ENCODE measurements around the gene PHTF2. TPM values are rescaled to one million over a fixed set of nuclear protein-coding genes. Genes with fewer than 3 reads are reported as not detected.

The PHTF2 gene
- total and polyA plus RNA-seq, 8 donors = 16.2 to 40.8 (median 30.5) TPM

DNA sequence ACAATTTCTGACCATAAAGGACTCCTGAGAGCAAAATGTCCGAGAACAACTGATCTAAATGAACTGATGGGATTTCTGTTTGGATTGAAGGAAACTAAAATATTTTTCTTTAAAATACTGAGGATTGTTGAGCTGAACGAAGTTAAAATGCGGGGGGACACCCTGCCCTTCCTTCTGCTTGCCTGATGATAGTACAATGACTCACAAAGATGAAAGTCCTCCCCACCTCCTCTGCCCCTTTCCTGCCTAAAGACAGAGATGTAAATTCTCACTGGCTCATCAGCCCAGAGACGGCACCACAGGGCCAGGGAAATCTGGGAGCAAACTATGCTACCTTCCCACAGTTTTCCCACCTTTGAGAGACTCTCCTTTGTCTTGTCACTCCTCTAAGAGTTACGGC, 180.6 kb downstream of the PHTF2 start:
- TF ChIP-seq, protein P1, sequence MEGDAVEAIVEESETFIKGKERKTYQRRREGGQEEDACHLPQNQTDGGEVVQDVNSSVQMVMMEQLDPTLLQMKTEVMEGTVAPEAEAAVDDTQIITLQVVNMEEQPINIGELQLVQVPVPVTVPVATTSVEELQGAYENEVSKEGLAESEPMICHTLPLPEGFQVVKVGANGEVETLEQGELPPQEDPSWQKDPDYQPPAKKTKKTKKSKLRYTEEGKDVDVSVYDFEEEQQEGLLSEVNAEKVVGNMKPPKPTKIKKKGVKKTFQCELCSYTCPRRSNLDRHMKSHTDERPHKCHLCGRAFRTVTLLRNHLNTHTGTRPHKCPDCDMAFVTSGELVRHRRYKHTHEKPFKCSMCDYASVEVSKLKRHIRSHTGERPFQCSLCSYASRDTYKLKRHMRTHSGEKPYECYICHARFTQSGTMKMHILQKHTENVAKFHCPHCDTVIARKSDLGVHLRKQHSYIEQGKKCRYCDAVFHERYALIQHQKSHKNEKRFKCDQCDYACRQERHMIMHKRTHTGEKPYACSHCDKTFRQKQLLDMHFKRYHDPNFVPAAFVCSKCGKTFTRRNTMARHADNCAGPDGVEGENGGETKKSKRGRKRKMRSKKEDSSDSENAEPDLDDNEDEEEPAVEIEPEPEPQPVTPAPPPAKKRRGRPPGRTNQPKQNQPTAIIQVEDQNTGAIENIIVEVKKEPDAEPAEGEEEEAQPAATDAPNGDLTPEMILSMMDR (IDR thresholded peaks at IDR 0.05) = no peak
- ATAC-seq (no peak), DNase-seq (no peak)
- Histone ChIP-seq H3K27ac (no peak overlapping the region), H3K36me3 (no peaks in the 10 kb centered on the region), H3K4me1 (no peaks in the 10 kb centered on the region), H3K9me3 (no peaks in the 10 kb centered on the region), H3K4me3 (no peak overlapping the region), H3K27me3 (no peaks in the 10 kb centered on the region)
- intact Hi-C loops (cut with DNase I) = no loop called here

DNA sequence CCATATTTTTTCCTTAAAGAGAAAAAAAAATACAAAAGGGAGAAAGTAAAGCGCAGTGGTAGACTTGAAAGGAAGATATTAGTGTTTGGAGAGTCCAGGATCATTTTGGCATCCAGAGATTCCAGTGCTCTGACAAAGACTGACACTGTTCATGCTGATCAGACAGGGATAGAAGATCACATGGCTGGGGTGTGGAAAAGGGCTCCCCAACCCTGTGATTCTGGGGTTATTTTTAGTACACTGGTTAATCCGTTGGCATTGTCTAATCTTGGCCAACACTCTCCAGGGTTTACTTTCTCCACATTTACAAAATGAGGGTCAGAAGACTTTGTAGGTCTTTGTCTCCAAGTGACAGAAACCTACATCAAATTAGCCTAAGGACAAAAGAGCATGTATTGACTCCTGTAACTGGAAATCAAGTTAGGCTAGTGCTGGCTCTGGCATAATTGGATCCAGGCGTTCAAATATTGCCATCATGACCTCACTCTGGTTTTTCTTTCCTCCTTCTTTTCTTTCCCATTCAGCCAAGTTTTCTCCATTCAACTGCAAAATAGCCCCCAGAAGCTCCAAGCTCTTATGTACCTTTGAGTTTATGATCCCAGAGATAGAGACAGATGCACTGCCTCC, 181.6 kb downstream of the PHTF2 start:
- no peak for DNase-seq
- TF ChIP-seq, protein P1 (IDR thresholded peaks at IDR 0.05) = no peak

DNA sequence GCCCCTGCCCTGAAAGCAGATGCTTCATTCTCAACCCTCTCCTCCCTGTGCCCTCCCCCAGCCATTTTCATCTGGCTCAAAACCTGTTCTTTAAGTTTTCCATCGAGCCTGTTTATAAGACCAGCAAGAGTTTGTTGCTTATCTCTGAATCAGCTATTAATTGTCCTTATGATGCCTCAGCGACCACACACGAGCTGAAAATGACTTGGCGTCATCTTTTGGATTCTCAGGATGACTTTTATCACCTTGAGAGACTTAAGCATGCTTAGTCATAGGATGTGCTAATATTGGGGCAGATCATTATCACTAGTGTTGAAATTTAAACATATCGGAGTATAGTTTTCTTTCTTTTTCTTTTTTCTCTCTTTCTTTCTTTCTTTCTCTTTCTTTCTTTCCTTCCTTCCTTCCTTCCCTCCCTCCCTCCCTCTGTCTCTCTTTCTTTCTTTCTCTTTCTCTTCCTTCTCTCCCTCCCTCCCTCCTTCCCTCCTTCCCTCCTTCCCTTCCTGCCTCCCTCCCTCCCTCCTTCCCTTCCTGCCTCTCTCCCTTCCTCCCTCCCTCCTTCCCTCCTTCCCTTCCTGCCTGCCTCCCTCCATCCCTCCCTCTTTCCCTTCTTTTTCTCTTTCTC, 184.5 kb downstream of the PHTF2 start:
- H3K4me3 ChIP-seq = no peak overlapping the region
- H3K27ac ChIP-seq = no peak overlapping the region
- no peak for ATAC-seq
- TF ChIP-seq, protein P1 (IDR thresholded peaks at IDR 0.05) = no peak
- H3K4me1 ChIP-seq = no peaks in the 10 kb centered on the region
- intact Hi-C loops (cut with DNase I) = no loop called here
- H3K36me3 ChIP-seq = no peaks in the 10 kb centered on the region
- no peak for DNase-seq
- no peaks in the 10 kb centered on the region for H3K27me3 ChIP-seq
- no peaks in the 10 kb centered on the region for H3K9me3 ChIP-seq

More for the DNA sequence above, 181.6 kb downstream of the PHTF2 start:
- H3K4me1 ChIP-seq = no peaks in the 10 kb centered on the region
- H3K4me3 ChIP-seq = no peak overlapping the region
- no peaks in the 10 kb centered on the region for H3K9me3 ChIP-seq
- ATAC-seq = no peak
- intact Hi-C loops (cut with DNase I) = no loop called here
- no peak overlapping the region for H3K27ac ChIP-seq
- no peaks in the 10 kb centered on the region for H3K36me3 ChIP-seq
- H3K27me3 ChIP-seq = no peaks in the 10 kb centered on the region

DNA sequence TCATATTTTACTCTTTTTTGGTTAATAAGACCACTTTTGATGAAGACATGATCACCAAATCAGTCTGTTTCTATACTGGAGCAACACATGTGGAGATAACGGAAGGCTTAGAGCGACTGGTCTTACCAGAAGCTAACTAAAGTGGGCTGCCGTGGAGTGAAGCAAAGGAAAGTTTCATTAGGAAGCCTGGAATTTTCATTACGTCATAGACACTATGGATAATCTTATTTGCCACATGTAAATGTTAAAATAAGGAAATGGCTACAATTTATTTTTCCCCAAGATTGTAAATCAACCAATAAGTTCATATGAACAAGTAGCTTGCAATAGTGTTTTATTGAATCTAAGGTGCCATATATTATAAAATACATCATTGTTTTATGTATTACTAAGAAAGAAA, 185.4 kb downstream of the PHTF2 start:
- DNase-seq = no peak
- intact Hi-C loops (cut with DNase I) = no loop called here
- no peak for ATAC-seq
- Histone ChIP-seq H3K27ac (no peak overlapping the region), H3K36me3 (no peaks in the 10 kb centered on the region), H3K4me1 (no peaks in the 10 kb centered on the region), H3K4me3 (no peak overlapping the region), H3K9me3 (no peaks in the 10 kb centered on the region), H3K27me3 (no peaks in the 10 kb centered on the region)
- TF ChIP-seq, protein P1 (IDR thresholded peaks at IDR 0.05) = no peak

DNA sequence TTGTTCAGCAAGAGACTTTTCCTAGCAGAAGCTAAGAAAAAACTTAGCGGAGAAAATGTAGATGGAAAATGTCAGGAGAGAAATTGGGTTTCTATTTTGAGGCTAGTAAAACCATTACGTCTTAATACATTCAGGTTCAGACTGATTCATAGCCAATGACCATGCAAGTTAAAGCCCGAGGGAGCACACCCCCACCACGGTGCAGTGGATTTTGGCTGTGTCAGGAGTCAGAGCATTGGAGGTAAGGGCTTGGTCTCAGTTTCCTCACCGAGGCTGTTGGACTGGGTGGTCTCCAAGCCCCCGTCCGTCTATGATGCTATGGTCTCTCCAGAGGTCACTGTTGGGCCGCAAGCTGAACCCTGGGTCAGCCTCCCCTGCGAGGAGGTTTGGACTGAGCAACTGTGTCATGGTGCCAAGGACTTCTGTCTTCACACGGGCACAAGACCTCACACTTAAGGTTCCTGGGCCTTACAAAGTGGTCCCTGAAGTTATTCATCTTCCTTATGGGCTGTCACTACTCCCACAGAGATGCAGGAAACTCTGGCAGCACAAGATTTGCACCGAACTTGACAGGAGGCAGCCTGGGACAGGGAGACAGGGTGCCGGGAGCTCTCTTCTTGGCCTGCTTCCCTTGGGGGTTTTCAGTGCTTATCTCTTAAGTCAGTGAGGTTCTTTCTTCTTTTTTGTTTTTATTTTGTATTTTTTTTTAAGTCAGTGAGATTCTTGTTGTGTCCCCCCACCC, 186.8 kb downstream of the PHTF2 start:
- no peak overlapping the region for H3K27ac ChIP-seq
- TF ChIP-seq, protein P1 (IDR thresholded peaks at IDR 0.05) = no peak
- no peaks in the 10 kb centered on the region for H3K27me3 ChIP-seq
- no peak for ATAC-seq
- DNase-seq = no peak
- no peak overlapping the region for H3K4me3 ChIP-seq
- H3K9me3 ChIP-seq = no peaks in the 10 kb centered on the region
- H3K36me3 ChIP-seq = no peaks in the 10 kb centered on the region
- no peaks in the 10 kb centered on the region for H3K4me1 ChIP-seq
- intact Hi-C loops (cut with DNase I) = no loop called here
